HUDEP-2 (cell line): Measurements from ENCODE around the gene IL1R2.

ENCODE experiments used
- DNase-seq, 76 experiments: peaks; one replicate each; lab custom pipeline; 2025; ENCODE audit not compliant: unreplicated experiment in 76 of 76; lab: John Stamatoyannopoulos, UW

Gene IL1R2, protein sequence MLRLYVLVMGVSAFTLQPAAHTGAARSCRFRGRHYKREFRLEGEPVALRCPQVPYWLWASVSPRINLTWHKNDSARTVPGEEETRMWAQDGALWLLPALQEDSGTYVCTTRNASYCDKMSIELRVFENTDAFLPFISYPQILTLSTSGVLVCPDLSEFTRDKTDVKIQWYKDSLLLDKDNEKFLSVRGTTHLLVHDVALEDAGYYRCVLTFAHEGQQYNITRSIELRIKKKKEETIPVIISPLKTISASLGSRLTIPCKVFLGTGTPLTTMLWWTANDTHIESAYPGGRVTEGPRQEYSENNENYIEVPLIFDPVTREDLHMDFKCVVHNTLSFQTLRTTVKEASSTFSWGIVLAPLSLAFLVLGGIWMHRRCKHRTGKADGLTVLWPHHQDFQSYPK

DNA sequence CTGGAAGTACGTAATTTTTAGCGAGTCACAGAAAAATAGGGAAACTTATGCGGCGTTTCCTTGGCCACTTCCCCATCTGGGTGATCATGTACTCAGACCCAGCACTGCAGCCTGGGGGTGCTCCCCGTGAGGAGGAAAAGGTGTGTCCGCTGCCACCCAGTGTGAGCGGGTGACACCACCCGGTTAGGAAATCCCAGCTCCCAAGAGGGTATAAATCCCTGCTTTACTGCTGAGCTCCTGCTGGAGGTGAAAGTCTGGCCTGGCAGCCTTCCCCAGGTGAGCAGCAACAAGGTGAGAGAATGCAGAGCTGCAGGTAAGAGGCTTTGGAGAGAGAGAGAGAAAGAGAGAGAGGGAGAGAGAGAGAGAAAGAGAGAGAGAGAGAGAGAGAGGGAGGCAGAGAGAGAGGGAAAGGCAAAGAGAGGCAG lies at the start of gene IL1R2:
TSS of gene IL1R2 (plus strand) at position 240 of the 425 bp plus-strand sequence. CDS start 16,616 bp downstream, outside the sequence.
- no peak for DNase-seq

DNA sequence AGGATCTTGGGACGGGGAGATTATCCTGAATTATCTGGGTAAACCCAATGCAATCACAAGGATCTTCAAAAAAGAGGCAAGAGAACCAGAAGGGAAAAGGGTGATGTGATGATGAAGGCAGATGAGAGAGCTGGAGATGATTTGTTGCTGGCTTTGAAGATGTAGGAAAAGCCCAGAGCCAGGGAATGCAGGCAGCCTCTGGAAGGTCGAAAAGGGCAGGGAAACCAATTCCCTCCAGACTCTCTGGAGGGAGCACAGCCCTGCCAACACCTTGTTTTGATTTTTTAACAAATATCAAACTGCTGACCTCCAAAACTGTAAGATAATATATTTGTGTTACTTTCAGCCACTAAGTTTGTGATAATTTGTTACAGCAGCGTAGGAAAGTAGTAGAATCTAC lies 48.9 kb upstream of the IL1R2 start:
- DNase-seq = no peak

GRCh38 chr2:101946372-101947039 lies 45.3 kb upstream of the IL1R2 start:
- DNase-seq = no peak

DNA sequence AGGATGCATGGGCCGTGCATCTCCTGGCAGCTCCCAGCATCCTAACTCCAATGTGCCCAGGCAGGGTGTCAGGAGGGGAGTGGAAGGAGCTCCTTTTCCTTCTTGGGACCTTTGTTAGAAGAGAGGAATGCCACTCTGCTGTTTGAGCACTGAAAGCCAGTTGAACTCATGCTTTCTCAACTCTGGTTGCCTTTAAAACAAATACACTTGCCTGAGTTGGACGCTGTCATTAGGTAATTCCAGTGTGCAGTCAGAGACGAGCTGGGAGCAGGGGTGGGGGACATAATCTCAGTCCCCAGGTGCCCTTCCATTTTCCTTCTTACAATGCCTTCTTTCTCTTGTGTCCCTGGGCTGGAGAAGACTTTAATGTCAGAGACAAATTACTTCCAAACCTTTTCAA lies 44.4 kb upstream of the IL1R2 start:
- DNase-seq = no peak

DNA sequence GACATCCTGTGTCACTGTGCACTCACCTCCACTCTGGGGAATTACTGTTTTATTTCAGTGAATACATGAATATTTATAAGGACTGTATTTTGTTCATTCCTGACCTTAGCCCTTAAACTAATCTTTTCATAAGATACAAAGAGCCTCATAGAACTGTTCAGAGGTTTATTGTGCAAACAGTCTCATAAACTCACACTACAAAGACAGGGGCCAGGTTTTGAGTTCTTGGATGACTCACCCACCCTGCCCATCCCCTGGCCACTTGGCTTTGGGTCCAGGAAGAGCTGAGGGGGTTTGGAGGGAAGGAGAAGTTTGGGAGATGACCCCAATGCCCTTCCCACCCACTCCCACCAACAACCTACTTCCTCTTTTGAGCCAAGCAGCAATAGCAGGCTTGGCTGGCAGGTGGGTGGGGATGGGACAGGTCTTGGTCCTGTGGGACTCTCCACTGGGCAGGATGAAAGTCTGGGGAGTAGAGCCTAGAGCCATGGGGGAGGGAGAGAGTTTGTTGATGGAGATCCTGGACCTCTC lies 43.1 kb upstream of the IL1R2 start:
- no peak for DNase-seq

DNA sequence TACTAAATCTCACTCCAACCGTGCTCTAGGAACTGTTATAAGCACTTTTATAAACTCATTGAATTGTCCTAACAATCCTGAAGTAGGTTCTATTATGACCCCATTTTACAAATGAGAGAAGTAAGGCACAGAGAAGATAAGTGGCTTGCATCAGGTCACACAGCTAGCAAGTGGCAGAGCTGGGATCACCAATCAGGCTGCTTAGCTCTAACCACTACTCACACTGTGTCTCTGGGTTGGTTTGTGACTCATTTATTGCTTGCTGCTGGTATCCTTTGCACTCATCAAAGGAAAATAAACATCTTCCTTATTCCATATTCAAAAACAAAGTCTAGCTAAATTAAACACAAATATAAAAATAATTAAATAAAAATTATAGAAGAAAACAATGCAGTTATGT lies 42.5 kb upstream of the IL1R2 start:
- no peak for DNase-seq

- no peak for DNase-seq
Observed at GRCh38 chr2:101951296-101951695, 40.5 kb upstream of the IL1R2 start.

GRCh38 chr2:101952551-101952950 lies 39.2 kb upstream of the IL1R2 start:
- no peak for DNase-seq

- DNase-seq = no peak
Observed at GRCh38 chr2:101956465-101957438, 35.0 kb upstream of the IL1R2 start.

DNA sequence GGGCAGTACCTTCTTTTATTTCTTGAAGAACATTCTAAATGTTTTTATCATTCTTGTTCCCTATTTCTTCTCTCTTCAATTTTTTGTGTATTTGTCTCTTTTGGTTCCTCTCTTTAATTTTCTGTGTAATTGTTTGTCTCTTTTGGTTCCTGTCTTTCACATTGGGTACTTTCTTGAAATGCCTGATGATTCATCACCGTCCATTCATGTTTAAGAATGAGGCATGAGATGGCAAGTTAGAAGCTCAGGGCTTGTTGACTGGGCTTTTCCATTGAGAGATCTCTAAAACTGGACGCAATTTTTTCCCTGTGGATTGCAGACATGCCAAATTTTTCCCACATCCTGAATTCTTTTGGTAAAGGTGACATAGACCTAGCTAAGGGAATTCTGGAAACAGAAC lies 33.7 kb upstream of the IL1R2 start:
- DNase-seq = no peak

DNA sequence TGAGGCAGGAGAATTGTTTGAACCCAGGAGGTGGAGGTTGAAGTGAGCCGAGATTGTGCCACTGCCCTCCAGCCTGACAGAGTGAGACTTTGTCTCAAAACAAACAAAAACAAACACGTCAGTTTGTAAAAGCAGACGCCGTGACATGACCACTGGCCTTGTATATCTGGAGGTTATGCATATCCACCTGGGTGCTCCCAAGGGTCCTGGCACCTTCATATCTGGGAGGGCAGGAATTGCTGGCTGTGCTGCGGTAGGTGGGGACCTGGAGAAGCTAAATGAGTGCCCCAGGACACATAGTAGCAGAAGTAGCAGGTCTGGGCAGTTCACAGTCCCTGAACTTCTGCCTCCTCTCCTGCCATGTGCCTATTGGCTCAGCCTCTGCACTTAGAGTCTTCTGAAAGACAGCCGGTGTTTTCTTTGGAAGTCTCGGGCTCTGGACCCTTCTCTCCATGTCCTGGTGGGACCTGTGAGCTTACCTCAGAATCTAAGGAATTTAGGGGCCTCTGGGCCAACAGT lies 30.9 kb upstream of the IL1R2 start:
- no peak for DNase-seq

GRCh38 chr2:101961338-101962191 lies 30.2 kb upstream of the IL1R2 start:
- DNase-seq = no peak

DNA sequence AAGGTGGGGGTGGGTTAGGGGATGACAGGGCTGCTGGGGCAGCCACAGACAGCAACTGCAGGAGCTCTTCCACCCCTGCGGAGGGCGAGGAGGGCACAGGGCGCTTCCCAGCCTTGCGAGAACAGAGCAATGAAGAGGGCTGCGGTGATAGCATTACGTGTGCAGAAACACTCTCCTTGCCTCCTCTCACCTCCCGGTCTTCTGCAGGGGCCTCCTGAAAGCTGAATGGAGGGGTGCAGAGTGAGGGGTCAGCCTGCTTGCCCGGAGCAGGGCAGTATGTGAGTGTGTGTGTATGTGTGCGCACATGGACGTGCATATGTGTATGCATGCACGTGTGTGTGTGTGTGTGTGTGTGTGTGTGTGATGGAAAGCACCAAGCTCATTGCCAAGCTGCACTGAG lies 29.5 kb upstream of the IL1R2 start:
- no peak for DNase-seq

DNA sequence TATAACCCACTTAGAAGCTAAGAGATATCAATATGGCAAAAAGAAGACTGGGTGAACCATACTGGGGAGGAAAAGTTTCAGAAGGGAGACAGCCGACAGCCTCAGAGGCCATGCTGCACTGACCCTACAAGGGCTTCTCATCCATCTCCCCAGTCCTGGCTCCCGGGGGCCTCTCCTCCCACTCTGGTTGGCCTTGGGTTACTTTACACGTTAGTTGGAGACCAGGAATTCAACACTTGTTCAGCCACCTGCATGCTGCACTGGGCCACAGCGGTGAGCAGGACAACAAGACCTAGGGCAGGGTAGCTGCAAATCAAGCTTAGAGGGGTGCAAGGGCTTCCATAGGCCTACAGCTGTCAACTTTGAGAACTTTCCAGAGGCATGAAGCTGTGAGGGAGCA lies 28.6 kb upstream of the IL1R2 start:
- no peak for DNase-seq

DNA sequence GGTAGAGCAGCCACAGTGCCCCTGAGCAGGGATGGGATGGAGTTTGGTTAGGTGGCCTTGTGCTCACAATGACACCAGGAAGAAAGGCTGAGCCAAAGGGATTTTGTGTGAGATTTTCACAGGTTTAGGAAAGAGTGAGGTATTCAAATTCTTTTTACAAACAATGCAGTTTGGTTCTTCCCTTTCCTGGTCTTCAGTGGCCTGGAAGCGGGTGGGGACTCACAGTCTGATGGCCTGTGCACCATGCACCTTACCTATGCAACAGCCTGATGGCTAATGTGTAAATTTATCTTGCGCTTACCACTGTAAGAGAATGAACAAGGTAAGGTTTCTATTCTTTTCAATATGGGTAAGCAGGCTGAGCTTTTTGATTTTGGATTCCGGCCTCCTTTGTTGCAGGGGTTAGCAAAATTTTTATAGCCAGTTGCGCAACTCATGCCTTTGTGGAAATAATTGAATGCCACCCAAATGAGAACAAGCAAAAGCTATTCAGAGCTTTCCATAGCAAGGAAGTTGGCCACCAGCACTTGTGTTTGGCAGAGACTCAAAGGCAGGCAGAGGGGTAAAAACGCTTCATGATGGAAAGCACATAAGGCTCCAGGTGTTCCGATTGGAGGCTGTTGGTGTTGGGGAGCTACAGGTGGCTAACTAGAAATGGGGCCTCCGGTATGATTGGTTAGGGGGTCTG lies 23.8 kb upstream of the IL1R2 start:
- DNase-seq = no peak

- no peak for DNase-seq
Observed at GRCh38 chr2:101969723-101970122, 22.0 kb upstream of the IL1R2 start.

GRCh38 chr2:101970901-101971300 lies 20.9 kb upstream of the IL1R2 start:
- no peak for DNase-seq

DNA sequence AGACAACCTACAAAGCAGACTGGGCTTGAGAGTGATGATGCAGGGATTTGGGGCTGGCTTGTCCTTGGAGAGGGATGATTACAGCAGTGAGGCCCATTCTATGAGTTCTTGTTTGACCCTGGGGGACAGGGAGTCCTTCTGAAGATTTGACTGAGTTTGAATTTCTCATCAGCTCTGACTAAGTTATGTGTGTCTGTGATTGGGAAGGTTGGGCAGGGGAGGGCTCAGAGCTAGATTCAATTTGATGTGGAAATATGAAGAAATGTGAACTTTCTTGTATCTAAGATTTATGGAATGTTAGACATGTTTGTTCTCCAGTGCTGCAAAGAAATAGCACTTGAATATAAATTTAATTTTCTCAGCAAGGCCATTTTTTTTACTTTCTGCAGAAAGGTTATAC lies 19.9 kb upstream of the IL1R2 start:
- DNase-seq = no peak
